HTR-8/SVneo (cell line): ENCODE results near the gene LTF.
"Not testable (repeated sequence)": the region's sequence is repeated elsewhere in the genome, so short reads cannot be mapped to it uniquely, and the experiment has no call there.

Experiments used
- DNase-seq: peaks from one replicate; pipeline ENCODE4 v3.0.0; 2011; ENCODE audit warnings: low spot score, mixed read lengths; ENCODE audit not compliant: insufficient read length
- FAIRE-seq: peaks from 2 replicates; lab custom pipeline; 2011; peaks lifted over from hg19 to GRCh38; lab: Jason Lieb, UNC

LTF gene

DNA sequence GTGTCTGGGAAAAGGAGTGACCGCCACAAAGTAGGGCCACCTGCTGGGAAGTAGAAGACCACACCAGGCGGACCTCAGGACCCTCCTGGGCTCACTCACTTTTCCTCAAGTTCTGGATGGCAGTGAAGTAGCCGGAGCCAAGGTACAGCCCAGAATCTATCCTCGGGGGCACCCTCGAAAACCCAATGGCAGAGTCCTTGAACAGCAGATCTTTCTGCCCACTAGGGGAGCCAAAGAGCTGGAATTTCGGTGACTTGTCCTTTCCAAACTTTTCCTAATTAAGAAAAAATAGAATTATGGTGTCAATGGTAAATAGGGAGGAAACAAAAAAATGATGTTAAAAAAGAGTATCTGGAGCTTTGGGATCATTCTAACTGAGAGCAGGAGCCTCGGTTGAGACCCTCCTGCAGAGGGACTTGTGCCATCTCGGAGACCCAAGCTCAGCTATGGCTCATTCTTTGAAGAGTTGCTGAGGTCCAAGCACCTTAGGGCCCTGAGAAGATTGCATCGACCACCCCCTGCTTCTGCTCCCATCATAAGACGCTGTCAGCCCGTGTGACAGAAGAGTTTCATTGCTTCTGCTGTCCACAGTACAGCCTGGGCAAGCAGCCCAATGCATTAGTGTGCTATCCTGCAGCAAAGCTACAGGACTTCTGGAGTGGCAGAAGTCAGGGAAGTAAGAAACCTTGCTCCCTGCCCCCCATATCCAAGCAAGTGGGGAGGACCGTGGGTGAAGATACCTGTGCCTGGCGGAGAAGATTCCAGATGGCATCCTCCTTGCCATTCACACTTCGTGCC, 14.8 kb downstream of the LTF start:
- FAIRE-seq (no peak), DNase-seq (no peak)

DNA sequence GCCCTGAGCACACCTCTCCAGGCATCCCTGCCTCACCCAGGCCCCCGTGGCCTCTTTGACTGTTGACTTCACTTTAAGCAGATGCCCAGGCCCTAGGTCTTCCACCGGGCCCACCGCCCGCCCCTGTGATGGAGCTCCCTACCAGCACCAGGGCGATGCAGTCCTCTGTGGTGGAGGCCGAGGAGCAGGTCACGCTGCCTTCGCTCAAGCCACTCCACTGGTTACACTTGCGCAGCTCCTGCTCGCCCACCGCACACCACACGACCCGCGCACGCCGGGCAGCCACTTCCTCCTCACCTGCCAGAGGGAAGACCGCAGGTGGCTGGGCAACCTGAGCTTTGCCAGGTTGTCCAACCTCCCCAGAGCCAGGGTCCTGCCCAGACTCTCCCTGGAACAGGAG, 16.0 kb downstream of the LTF start:
- no peak for FAIRE-seq

DNA sequence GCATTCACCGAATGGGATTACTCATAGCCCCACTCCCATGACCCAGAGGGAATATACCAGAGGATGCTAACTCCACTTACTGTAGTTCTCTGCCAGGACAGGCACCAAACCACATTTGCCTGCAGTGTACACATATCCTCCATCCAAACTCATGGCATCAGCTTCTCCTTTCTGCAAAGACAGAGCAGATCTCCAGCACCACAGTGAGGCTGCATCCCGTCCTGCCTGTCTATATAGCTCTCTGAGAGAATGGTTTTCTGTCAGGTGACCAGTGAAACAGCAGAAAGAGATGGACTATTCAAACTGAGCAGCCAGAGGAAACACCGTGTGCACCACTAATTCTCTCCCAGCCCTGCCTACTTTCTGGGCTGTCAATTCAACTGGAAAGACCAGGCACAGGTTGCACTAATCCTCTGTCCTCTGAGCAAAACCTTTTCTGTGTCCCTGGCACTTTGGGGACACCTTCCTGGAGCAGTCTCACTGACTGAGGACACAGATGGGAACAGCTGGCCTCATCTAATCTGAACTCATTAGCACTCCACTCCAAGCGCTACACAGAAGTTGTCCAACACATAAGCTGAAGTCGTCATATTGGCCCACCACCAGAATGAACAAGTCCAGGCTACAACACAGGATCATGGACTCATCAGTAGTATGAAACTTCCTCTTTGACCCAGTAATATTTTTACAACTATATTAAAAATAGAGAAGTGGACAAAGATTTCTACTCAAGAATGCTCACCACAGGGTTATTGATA, 17.3 kb downstream of the LTF start:
- DNase-seq (no peak), FAIRE-seq (no peak)

More for the DNA sequence above, 16.0 kb downstream of the LTF start:
- DNase-seq, result no peak

GRCh38 chr3:46442576-46443530, 21.9 kb downstream of the LTF start:
- no peak for FAIRE-seq
- no peak for DNase-seq

DNA sequence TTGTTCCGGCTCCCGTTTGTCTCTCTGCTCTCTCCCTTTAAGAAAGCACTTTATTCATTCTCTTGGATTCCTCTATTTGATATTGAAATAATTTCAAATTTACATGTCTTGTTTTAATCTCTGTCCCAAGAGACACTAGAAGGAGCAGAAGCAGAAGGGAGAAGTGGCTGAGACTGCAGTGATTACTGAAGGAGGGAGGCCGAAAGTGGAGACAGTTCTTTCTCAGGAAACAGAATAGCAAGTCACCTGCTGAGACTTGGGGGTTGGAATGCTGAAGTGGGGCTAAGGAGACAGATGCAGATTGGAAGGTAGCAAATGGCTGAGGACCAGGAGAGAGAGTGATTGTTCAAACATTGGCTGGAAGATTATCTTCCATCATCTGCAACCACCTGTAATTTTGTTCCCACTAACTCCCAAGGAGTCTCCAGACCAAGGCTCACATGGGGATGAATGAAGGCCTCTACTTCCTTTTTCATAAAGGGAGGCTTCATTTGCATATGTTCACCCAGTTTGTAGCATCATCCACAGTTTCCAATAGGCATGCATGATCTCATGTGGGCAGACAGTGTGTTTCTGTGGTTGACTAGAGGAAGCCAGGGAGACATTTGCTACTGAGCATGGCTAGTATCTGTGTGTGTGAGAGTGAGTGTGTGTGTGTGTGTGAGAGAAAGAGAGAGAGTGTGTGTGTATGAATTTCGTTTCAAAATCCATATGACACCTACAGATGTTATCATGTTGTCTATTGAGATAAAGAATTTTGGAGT, 24.0 kb downstream of the LTF start:
- DNase-seq (no peak), FAIRE-seq (no peak)

DNA sequence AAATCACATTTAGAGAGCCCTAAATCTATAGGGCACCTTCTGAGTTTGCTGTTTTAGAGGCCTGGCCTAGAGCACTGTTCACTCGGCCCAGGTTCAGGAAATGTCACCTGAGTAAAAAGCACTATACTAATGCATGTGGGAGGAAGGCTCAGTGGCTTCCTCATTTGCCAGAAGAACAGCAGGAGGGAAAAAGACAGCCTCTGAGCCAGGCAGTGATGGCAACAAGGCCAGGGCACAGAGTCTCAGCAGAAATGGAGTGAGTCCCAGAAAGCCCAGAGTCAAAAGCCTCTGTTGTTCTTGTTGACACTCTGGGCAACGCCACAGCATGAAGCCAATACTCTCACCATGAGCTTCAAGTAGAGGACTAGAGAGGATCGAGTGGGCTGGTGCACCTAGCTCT, 25.9 kb downstream of the LTF start:
- no peak for FAIRE-seq
- no peak for DNase-seq

- no peak for DNase-seq
- FAIRE-seq, result no peak
Observed at GRCh38 chr3:46435081-46435726, 29.5 kb downstream of the LTF start.

GRCh38 chr3:46433841-46434240, 30.9 kb downstream of the LTF start:
- no peak for FAIRE-seq
- no peak for DNase-seq

DNA sequence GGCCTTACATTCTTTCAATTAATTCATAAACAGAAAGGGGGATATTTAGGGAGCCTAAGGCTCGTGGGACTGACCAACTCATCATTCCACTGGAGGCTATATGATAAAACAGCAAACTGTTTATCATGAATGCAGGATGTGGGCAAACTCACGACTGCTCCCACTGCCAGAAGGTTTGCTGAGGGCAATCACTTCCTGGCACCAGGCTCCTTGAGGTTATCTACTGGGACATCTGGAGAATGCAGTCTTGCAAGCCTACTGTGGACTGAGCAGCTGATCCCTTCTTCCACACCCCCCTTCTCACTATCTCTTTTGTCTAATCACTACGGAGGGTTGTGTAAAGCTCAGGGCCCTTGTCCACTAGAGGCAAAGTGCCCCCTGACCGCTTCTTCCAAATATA, 31.6 kb downstream of the LTF start:
- not testable (repeated sequence) for FAIRE-seq, DNase-seq

DNA sequence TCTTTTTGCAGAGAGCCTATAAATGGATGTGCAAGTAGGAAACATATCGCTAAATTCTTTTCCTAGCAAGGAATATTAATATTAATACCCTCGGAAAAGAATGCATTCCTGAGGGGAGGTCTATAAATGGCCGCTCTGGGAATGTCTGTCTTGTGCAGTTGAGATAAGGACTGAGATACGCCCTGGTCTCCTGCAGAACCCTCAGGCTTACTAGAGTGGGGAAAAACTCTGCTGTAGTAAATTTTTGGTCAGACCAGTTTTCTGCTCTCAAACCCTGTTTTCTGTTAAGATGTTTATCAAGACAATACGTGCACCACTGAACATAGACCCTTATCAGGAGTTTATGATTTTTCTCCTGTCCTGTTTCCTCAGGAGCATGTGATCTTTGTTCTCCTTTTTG, 32.8 kb downstream of the LTF start:
- not testable (repeated sequence) for FAIRE-seq, DNase-seq

DNA sequence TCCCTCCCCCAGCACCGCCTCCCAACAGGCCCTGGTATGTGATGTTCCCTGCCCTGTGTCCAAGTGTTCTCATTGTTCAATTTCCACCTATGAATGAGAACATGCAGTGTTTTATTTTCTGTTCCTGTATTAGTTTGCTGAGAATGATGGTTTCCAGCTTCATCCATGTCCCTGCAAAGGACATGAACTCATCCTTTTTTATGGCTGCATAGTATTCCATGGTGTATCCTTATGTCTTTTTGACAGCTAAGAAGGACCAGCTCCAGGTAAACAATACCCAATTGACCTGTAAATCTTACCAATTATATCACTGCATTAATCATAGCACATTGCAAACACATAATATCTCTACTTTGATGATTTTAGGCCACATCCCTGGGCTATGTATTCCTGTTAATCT, 33.8 kb downstream of the LTF start:
- DNase-seq, FAIRE-seq: not testable (repeated sequence)

DNA sequence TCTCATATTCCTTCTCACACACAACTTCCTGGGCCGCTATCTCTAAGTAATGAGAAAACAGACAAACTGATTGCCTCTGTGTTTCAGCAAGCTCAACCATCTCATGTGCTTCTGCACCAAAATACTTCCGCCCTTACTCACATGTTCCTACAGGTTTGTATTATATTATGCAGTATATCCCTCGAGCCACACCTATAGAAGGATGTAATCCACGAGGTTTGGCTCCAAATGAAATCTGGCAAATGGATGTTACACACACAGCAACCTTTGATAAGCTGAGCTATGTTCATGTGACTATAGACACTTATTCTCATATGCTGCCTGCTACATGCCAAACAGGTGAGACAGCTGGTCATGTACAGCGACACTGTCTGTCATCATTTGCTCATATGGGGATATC, 35.0 kb downstream of the LTF start:
- no peak for FAIRE-seq
- DNase-seq, result no peak

GRCh38 chr3:46429250-46429649, 35.5 kb downstream of the LTF start:
- no peak for FAIRE-seq
- DNase-seq, result no peak

GRCh38 chr3:46427916-46428833, 36.5 kb downstream of the LTF start:
- DNase-seq, result no peak
- FAIRE-seq, result no peak

- not testable (repeated sequence) for FAIRE-seq, DNase-seq
Observed at GRCh38 chr3:46427404-46427803, 37.3 kb downstream of the LTF start.

- FAIRE-seq, DNase-seq: not testable (repeated sequence)
Observed at GRCh38 chr3:46426476-46426875, 38.2 kb downstream of the LTF start.

DNA sequence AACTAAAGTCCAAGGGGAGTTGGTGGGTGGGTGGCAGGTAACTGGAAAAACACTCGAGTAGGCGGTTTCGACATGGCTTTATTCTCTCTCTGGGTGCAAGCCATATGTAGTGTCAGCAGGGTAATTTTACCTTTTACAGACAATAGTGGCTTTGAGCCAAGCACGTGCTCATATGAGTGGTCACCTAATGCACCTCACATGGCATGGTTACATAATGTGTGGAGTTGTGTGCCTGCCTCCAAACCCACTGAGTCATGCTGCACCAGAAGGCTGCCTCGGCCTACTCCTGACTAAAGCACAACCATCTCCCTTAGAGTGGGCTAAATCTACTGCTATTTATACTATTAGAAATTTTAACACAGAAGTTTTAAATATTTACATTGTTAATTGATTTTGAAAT, 41.1 kb downstream of the LTF start:
- DNase-seq, result no peak
- no peak for FAIRE-seq

GRCh38 chr3:46422617-46423016, 42.1 kb downstream of the LTF start:
- DNase-seq (no peak), FAIRE-seq (no peak)
